Esophagus muscularis mucosa (tissue), 4 donors: ENCODE measurements around the gene EPHB1. TPM values are rescaled to one million over a fixed set of nuclear protein-coding genes. Genes with fewer than 3 reads are reported as not detected.
"Not testable (repeated sequence)": the region's sequence is repeated elsewhere in the genome, so short reads cannot be mapped to it uniquely, and the experiment has no call there.

Source experiments
- DNase-seq: peaks from one replicate; pipeline ENCODE4 v3.0.0-alpha.2; 2017; ENCODE audit errors: extremely low spot score
- H3K27ac ChIP-seq, 4 donors: fragments of 200-600 bp; sonication (generic); replicated peaks in 1 of 4; 1 replicate in 3 of 4; 2 replicates in 1 of 4; pipeline ENCODE4 v1.5.1; 2016 to 2019; ENCODE audit warnings: mild to moderate bottlenecking in 1 of 4
- H3K27me3 ChIP-seq, 4 donors: fragments of 200-600 bp; sonication (generic); one replicate each; pipeline versions ENCODE4 v1.5.1 to v1.6.0; 2016 to 2019
- H3K36me3 ChIP-seq, 4 donors: fragments of 200-600 bp; sonication (generic); one replicate each; pipeline ENCODE4 v1.5.1; 2016 to 2019
- H3K4me1 ChIP-seq, 4 donors: fragments of 200-600 bp; sonication (generic); one replicate each; pipeline ENCODE4 v1.5.1; 2016 to 2019
- H3K4me3 ChIP-seq, 4 donors: fragments of 200-600 bp; sonication (generic); 1 replicate in 2 of 4; 2 replicates in 2 of 4; pipeline ENCODE4 v1.5.1; 2016 to 2019; ENCODE audit warnings: mild to moderate bottlenecking in 4 of 4, moderate library complexity in 1 of 4
- H3K9me3 ChIP-seq, 4 donors: fragments of 200-600 bp; sonication (generic); 1 replicate in 3 of 4; 2 replicates in 1 of 4; pipeline ENCODE4 v1.5.1; 2016 to 2019
- EP300 ChIP-seq: sonication (generic); formaldehyde crosslinking; IDR thresholded peaks from one replicate; pipeline ENCODE4 v1.6.1; 2017; ENCODE audit warnings: antibody characterized with exemption
- POLR2A ChIP-seq: fragments of 450-650 bp; IDR thresholded peaks from one replicate; pipeline ENCODE4 v1.6.1; 2017; ENCODE audit warnings: antibody characterized with exemption, moderate library complexity, mild to moderate bottlenecking, low read depth
- POLR2AphosphoS5 ChIP-seq, 2 donors: sonication (generic); formaldehyde crosslinking; IDR thresholded peaks; one replicate each; pipeline ENCODE4 v1.6.1; 2017; ENCODE audit warnings: antibody characterized with exemption in 2 of 2
- WGBS: methylation state at CpG from one replicate; pipeline ENCODE4 v1.1.5; 2018; 5-methylcytosine and 5-hydroxymethylcytosine counted together
- intact Hi-C: fragments of 100-400 bp; cut with DNase I; formaldehyde crosslinking; loops from one replicate; pipeline ENCODE4 v1.15.1; 2023
- total RNA-seq, 4 donors: library from RNA; depleted of rRNA; stranded (reverse); fragments of >200 nt; gene quantifications; one replicate each; pipeline versions ENCODE4 v1.1.0 to v1.2.1, GENCODE V29; 2016
- TF ChIP-seq, protein P1 (sequence below), 3 experiments: fragments of 200-600 bp in 2 of 3; fragments of 450-650 bp in 1 of 3; sonication (generic) in 2 of 3; IDR thresholded peaks; one replicate each; pipeline ENCODE4 v1.5.1; 2017 to 2019; ENCODE audit warnings: antibody characterized with exemption in 3 of 3, mild to moderate bottlenecking in 2 of 3, moderate library complexity in 1 of 3

The EPHB1 gene
- total RNA-seq, 4 donors from 2014 or later: under 0.01 to 6.1 (median 2.8) TPM

DNA sequence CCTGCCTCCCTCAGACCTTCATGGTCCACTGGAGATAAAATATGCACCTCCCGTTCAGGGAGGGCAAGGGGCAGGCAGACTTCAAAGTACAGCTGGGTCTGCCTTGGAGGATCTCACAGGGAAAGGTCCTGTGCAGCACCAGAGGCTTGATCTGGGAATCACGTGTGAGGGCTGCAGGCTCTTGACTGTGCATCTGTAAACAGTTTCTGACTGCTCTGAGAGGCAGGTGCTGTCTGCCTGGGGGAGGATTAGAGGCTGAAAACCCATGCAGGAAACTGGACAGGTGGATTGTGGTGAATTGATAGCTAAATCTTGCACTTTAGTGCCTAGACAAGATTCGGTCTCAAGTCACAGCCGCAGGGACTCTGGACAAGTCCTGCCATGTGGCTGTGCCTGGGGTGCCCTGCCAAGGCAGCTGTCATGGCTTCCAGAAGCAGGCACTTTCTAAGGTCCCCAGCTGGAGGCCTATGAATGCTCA lies 239.3 kb downstream of the EPHB1 start:
- intact Hi-C loops: no loop called here
- Histone ChIP-seq H3K4me3 (no peak overlapping the region), H3K36me3 (no peaks in the 10 kb centered on the region), H3K4me1 (no peaks in the 10 kb centered on the region), H3K9me3 (no peaks in the 10 kb centered on the region), H3K27ac (no peak overlapping the region), H3K27me3 (peaks cover 0 to 7% (median 0%) of the 10 kb centered on the region in 4 donors)
- TF ChIP-seq, protein P1, sequence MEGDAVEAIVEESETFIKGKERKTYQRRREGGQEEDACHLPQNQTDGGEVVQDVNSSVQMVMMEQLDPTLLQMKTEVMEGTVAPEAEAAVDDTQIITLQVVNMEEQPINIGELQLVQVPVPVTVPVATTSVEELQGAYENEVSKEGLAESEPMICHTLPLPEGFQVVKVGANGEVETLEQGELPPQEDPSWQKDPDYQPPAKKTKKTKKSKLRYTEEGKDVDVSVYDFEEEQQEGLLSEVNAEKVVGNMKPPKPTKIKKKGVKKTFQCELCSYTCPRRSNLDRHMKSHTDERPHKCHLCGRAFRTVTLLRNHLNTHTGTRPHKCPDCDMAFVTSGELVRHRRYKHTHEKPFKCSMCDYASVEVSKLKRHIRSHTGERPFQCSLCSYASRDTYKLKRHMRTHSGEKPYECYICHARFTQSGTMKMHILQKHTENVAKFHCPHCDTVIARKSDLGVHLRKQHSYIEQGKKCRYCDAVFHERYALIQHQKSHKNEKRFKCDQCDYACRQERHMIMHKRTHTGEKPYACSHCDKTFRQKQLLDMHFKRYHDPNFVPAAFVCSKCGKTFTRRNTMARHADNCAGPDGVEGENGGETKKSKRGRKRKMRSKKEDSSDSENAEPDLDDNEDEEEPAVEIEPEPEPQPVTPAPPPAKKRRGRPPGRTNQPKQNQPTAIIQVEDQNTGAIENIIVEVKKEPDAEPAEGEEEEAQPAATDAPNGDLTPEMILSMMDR (IDR thresholded peaks at IDR 0.05): no peak
- TF ChIP-seq EP300 (no peak), POLR2A (no peak), POLR2AphosphoS5 (IDR thresholded peaks at IDR 0.05) (no peak)
- WGBS: 65% methylated on average over 2 of the region's 4 CpGs
- peak; percentile 88 for DNase-seq

DNA sequence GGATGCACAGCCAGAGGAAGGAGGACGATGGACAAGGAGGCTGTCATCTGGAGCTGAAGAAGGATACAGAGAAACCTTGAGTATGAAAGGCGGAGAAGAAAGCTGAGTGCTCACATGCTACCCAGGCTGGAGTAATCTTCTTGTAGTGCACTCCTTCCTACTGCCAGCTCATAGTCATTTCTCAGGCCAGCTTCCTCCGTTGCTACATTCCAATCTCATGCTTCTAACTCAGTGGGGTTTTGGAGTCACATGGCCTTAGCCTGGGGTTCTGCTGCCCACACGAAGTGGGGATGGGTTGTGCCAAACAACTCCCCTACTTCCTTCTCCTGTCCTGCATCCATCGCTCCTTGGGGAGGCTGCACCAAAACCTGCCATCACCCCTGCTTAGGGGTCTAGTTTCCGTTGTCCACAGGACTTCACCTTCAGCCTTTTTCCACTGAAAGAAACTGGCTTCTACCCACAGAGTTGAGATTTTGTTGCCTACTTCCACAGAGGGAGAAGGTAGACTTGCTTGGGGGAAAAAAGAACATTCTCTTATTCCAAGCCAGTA lies 239.9 kb downstream of the EPHB1 start:
- Histone ChIP-seq H3K27me3 (peaks cover 0 to 7% (median 0%) of the 10 kb centered on the region in 4 donors), H3K9me3 (no peaks in the 10 kb centered on the region), H3K36me3 (no peaks in the 10 kb centered on the region), H3K4me1 (no peaks in the 10 kb centered on the region), H3K4me3 (no peak overlapping the region), H3K27ac (no peak overlapping the region)
- TF ChIP-seq, protein P1 (IDR thresholded peaks at IDR 0.05): no peak
- TF ChIP-seq POLR2AphosphoS5 (IDR thresholded peaks at IDR 0.05) (no peak), EP300 (no peak), POLR2A (no peak)
- DNase-seq: peak; percentile 77
- 77% methylated on average over 6 of the region's 6 CpGs for WGBS
- intact Hi-C loops: no loop called here

DNA sequence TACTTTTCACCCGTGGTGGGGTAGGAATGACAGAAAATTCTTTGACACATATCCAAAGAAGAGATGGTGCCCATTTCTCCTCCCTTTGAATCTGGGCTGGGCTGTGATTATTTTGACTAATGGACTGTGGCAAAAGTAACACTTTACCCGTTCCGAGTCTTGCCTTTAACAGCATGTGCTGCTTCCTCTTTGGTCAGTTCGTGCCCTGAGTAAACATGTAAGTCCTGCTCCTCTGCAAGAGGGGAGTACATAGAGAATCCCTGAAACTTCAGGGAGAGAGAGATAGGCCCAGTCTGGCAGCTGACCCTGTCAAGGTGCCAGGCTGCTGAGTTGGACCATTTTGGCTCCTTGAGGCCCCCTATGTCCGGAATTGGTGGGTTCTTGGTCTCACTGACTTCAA lies 243.1 kb downstream of the EPHB1 start:
- Histone ChIP-seq H3K9me3 (no peaks in the 10 kb centered on the region), H3K27ac (no peak overlapping the region), H3K4me1 (no peaks in the 10 kb centered on the region), H3K36me3 (no peaks in the 10 kb centered on the region), H3K4me3 (no peak overlapping the region), H3K27me3 (no peaks in the 10 kb centered on the region)
- TF ChIP-seq POLR2AphosphoS5 (IDR thresholded peaks at IDR 0.05) (no peak), EP300 (no peak), POLR2A (no peak)
- TF ChIP-seq, protein P1 (IDR thresholded peaks at IDR 0.05): no peak
- WGBS: 59% methylated on average over 5 of the region's 5 CpGs
- intact Hi-C loops: no loop called here
- no peak for DNase-seq

DNA sequence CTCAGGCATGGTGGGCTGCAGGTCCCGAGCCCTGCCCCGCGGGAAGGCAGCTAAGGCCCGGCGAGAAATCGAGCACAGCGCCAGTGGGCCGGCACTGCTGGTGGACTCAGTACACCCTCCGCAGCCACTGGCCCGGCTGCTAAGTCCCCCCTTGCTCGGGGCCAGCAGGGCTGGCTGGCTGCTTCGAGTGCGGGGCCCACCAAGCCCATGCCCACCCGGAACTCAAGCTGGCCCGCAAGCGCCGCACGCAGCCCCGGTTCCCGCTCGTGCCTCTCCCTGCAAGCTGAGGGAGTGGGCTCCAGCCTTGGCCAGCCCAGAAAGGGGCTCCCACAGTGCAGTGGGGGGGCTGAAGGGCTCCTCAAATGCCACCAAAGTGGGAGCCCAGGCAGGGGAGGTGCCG lies 244.5 kb downstream of the EPHB1 start:
- H3K9me3 ChIP-seq, H3K4me3 ChIP-seq, H3K4me1 ChIP-seq, H3K36me3 ChIP-seq, intact Hi-C loops, H3K27me3 ChIP-seq, DNase-seq, H3K27ac ChIP-seq: not testable (repeated sequence)
- whole genome bisulfite sequencing: 0% methylated on average over 1 of the region's 22 CpGs

DNA sequence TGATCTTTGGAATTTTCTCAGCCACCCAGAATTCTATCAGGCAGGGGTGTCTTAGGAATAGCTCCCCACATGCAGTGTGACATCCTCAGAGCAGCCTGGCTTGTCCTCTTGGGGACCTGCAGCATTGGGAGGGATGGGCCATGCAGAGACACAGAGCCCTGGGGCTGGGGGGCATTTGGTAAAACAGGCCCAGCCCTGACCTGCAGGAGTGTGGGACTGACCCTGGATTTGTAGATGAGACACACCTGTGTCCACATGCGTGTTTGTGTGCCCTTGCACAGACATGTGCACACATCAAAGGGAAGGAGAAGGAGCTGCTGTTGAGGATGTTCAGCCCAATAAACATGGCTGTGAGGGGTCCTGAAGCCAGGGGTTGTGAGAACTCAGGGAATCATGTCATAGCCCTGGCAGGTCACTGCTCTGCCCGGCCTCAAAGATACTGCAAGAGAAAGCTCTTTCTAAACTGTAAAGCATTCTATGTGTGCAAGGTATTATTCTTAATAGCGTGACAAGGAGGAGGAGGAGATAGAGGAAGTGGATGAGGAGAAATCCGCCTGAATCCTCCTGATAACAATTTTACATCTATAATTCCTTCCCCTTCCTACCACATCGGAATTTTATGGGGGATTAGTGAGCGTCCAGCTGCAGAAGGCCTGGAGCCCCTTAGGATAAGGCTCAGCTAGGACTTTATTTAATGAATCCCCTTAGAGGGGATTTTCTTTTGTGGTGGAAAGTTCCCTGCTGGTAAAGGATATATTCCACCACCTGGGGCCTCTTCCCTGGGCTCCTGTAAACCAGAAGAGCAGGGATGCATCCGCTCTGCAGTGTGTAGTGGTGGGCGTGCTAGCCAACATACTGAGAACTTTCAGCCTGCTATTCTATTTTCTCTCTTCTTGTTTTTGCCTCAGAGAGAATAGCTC lies 245.5 kb downstream of the EPHB1 start:
- 79% methylated on average over 8 of the region's 8 CpGs for WGBS
- no peak overlapping the region for H3K4me3 ChIP-seq
- DNase-seq: peak; percentile 90
- intact Hi-C loops: no loop called here
- no peak overlapping the region for H3K27ac ChIP-seq
- TF ChIP-seq POLR2AphosphoS5 (IDR thresholded peaks at IDR 0.05) (no peak), POLR2A (no peak), EP300 (no peak)
- TF ChIP-seq, protein P1 (IDR thresholded peaks at IDR 0.05): no peak
- H3K4me1 ChIP-seq: no peaks in the 10 kb centered on the region
- H3K27me3 ChIP-seq: no peaks in the 10 kb centered on the region
- H3K9me3 ChIP-seq: no peaks in the 10 kb centered on the region
- no peaks in the 10 kb centered on the region for H3K36me3 ChIP-seq
